Body of pancreas (tissue), 4 donors: ENCODE measurements around the gene DYRK2. TPM values are rescaled to one million over a fixed set of nuclear protein-coding genes. Genes with fewer than 3 reads are reported as not detected.
"Not testable (repeated sequence)": the region's sequence is repeated elsewhere in the genome, so short reads cannot be mapped to it uniquely, and the experiment has no call there.

Experiments
- ATAC-seq: fragments of 150-250 bp; one replicate; pipeline ENCODE4 v1.9.1; 2016
- DNase-seq, 4 donors: peaks; one replicate each; pipeline ENCODE4 v3.0.0-alpha.2; 2019
- H3K27ac ChIP-seq, 4 donors: fragments of 200-600 bp; sonication (generic); 1 replicate in 3 of 4; 2 replicates in 1 of 4; pipeline versions ENCODE4 v1.5.1 to v1.6.1; 2016 to 2019; ENCODE audit warnings: mild to moderate bottlenecking in 1 of 4, mixed read lengths in 1 of 4, moderate library complexity in 1 of 4
- H3K27me3 ChIP-seq, 2 donors: fragments of 200-600 bp; sonication (generic); one replicate each; pipeline ENCODE4 v1.6.0; 2016; ENCODE audit warnings: mild to moderate bottlenecking in 1 of 2
- H3K36me3 ChIP-seq, 2 donors: fragments of 200-600 bp; sonication (generic); replicated peaks in 1 of 2; 2 replicates each; pipeline ENCODE4 v1.5.1; 2016; ENCODE audit warnings: low read depth in 2 of 2; ENCODE audit not compliant: insufficient read depth in 1 of 2
- H3K4me1 ChIP-seq: fragments of 200-600 bp; sonication (generic); one replicate; pipeline ENCODE4 v1.6.0; 2016
- H3K4me3 ChIP-seq, 2 donors: fragments of 200-600 bp; sonication (generic); 1 replicate in 1 of 2; 2 replicates in 1 of 2; pipeline ENCODE4 v1.5.1; 2016 to 2019
- H3K9me3 ChIP-seq, 3 donors: fragments of 200-600 bp; sonication (generic); 1 replicate in 2 of 3; 2 replicates in 1 of 3; pipeline ENCODE4 v1.5.1; 2016
- POLR2A ChIP-seq, 3 donors: fragments of 450-650 bp; IDR thresholded peaks; one replicate each; pipeline ENCODE4 v1.6.1; 2016; ENCODE audit warnings: antibody characterized with exemption in 3 of 3, mild to moderate bottlenecking in 2 of 3
- WGBS, 2 donors: methylation state at CpG; one replicate each; pipeline ENCODE4 v1.1.5; 2017; 5-methylcytosine and 5-hydroxymethylcytosine counted together
- intact Hi-C: fragments of 100-400 bp; cut with DNase I; formaldehyde crosslinking; loops from one replicate; pipeline ENCODE4 v1.15.1; 2023
- total RNA-seq, 2 donors: library from RNA; depleted of rRNA; stranded (reverse); fragments of >200 nt; gene quantifications; one replicate each; pipeline ENCODE4 v1.1.0, GENCODE V29; 2016
- TF ChIP-seq, protein P1 (sequence below), 7 experiments: fragments of 450-650 bp in 4 of 7; fragments of 200-600 bp in 3 of 7; sonication (generic) in 3 of 7; IDR thresholded peaks; one replicate each; pipeline ENCODE4 v1.5.1; 2016 to 2019; ENCODE audit warnings: antibody characterized with exemption in 7 of 7

Gene DYRK2
- total RNA-seq, 2 donors from 2014 or later = 15.6 to 19.8 TPM

DNA sequence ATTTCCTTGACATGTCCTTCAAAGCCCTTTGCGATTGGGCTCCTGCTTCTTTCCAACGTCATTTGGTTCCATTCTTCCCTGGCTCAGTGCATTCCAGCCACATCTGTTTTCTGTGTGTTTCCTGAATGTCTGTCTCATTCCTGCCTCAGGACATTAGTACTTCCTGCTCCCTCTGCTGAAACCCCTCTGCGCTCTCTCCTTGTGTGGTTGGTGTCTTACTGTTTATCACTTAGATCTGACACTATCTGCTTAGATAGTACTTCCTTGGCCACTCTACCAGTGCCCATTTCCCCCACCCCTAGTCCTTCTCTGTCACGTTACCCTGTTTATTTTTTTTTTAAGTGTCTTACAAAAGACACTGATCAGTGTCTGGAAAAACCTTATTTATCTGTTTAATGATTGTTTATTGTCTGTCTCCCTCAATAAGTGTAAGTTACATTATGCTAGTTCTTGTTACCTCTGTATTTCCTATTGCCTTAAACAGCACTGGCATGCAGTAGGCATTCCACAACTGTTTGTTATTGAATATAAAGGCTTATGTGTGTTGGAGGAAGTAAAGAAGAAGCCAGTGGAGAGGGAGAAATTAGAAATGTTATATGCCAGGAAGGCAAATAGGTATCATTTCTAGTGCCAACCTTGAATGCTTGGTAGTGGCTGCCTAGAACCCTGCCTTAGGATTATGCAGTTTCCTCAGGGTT is 21.5 kb downstream of the DYRK2 start:
- H3K4me3 ChIP-seq = no peak overlapping the region
- no peak for DNase-seq
- H3K27me3 ChIP-seq = no peaks in the 10 kb centered on the region
- no peak overlapping the region for H3K27ac ChIP-seq
- peaks cover 16% of the 10 kb centered on the region for H3K4me1 ChIP-seq
- 81 to 83% methylated on average over 4 of the region's 4 CpGs for WGBS, 2 donors
- H3K9me3 ChIP-seq = no peaks in the 10 kb centered on the region
- intact Hi-C loops = no loop called here
- H3K36me3 ChIP-seq = no peaks in the 10 kb centered on the region
- no peak for TF ChIP-seq POLR2A (IDR thresholded peaks at IDR 0.05)
- TF ChIP-seq, protein P1, sequence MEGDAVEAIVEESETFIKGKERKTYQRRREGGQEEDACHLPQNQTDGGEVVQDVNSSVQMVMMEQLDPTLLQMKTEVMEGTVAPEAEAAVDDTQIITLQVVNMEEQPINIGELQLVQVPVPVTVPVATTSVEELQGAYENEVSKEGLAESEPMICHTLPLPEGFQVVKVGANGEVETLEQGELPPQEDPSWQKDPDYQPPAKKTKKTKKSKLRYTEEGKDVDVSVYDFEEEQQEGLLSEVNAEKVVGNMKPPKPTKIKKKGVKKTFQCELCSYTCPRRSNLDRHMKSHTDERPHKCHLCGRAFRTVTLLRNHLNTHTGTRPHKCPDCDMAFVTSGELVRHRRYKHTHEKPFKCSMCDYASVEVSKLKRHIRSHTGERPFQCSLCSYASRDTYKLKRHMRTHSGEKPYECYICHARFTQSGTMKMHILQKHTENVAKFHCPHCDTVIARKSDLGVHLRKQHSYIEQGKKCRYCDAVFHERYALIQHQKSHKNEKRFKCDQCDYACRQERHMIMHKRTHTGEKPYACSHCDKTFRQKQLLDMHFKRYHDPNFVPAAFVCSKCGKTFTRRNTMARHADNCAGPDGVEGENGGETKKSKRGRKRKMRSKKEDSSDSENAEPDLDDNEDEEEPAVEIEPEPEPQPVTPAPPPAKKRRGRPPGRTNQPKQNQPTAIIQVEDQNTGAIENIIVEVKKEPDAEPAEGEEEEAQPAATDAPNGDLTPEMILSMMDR (IDR thresholded peaks at IDR 0.05) = no peak
- ATAC-seq = no peak

DNA sequence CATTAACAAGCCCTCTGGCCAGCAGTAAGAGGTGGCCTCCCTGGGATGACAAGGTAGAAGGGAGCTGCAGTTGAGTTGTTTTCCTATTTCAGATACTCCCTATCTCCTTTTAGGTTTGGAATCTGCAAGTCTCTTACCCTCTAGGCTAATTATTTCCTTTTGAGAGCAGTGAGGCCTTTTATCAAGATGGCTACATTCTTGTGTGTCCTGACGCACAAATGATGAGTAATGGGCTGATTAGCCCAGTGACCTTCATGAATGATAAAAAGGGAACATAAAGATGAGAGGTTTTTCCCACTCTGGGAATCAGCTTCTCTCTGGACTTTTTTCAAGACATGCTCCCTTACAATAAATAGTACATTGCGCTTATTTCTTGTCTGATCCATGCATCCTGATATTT is 22.9 kb downstream of the DYRK2 start:
- Histone ChIP-seq H3K27me3 (no peaks in the 10 kb centered on the region), H3K27ac (peak overlapping the region in 2 of 4 donors; percentile 37 to 38), H3K9me3 (no peaks in the 10 kb centered on the region), H3K4me1 (peaks cover 16% of the 10 kb centered on the region), H3K36me3 (no peaks in the 10 kb centered on the region), H3K4me3 (no peak overlapping the region)
- DNase-seq (no peak), ATAC-seq (no peak)
- intact Hi-C loops = no loop called here
- WGBS, 2 donors = 58 to 59% methylated on average over 2 of the region's 2 CpGs
- TF ChIP-seq, protein P1 (IDR thresholded peaks at IDR 0.05) = no peak

DNA sequence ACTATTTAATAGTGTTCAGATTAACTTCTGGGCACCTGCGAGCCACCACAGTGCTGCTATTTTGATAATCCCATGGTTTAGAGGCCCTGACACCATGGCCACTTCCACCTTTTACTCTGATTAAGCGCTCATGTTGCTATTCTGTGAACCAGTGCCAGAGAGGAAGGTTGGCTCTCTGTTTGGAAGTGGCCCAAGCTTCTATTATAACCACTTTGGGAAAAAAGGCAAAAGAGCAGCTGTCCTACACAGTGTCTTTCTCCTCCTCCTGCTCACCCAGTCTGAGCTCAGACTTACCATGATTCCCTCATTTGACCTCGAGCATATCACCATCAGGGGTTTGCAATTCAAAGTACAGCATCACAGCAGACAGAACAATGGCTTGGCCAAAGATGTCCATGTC is 23.3 kb downstream of the DYRK2 start:
- no peaks in the 10 kb centered on the region for H3K27me3 ChIP-seq
- 42 to 54% methylated on average over 3 of the region's 3 CpGs for WGBS, 2 donors

GRCh38 chr12:67672507-67672906 is 24.0 kb downstream of the DYRK2 start:
- ATAC-seq = not testable (repeated sequence)

More for the DNA sequence above, 23.3 kb downstream of the DYRK2 start:
- Histone ChIP-seq H3K36me3 (no peaks in the 10 kb centered on the region), H3K9me3 (no peaks in the 10 kb centered on the region), H3K27ac (peak overlapping the region in 3 of 4 donors; percentile 27 to 38 (median 37)), H3K4me3 (no peak overlapping the region), H3K4me1 (peaks cover 16% of the 10 kb centered on the region)
- TF ChIP-seq, protein P1 (IDR thresholded peaks at IDR 0.05) = no peak
- no peak for TF ChIP-seq POLR2A (IDR thresholded peaks at IDR 0.05)
- ATAC-seq (peak; percentile 87), DNase-seq (peak; percentile 47 to 68 (median 58))
- intact Hi-C loops = no loop called here

GRCh38 chr12:67673509-67673908 is 25.0 kb downstream of the DYRK2 start:
- intact Hi-C loops, H3K4me3 ChIP-seq, H3K27me3 ChIP-seq, H3K36me3 ChIP-seq, ATAC-seq, H3K9me3 ChIP-seq, H3K27ac ChIP-seq, DNase-seq: not testable (repeated sequence)
- peaks cover 18% of the 10 kb centered on the region for H3K4me1 ChIP-seq
- 92 to 100% methylated on average over 4 of the region's 4 CpGs for WGBS, 2 donors

More at GRCh38 chr12:67672507-67672906, 24.0 kb downstream of the DYRK2 start:
- Histone ChIP-seq H3K4me1 (peaks cover 16% of the 10 kb centered on the region), H3K27ac (peak overlapping the region in 3 of 4 donors; percentile 27 to 38 (median 37))
- H3K9me3 ChIP-seq, DNase-seq, H3K4me3 ChIP-seq, H3K27me3 ChIP-seq, intact Hi-C loops, H3K36me3 ChIP-seq: not testable (repeated sequence)
- WGBS, 2 donors = 93 to 97% methylated on average over 2 of the region's 2 CpGs

DNA sequence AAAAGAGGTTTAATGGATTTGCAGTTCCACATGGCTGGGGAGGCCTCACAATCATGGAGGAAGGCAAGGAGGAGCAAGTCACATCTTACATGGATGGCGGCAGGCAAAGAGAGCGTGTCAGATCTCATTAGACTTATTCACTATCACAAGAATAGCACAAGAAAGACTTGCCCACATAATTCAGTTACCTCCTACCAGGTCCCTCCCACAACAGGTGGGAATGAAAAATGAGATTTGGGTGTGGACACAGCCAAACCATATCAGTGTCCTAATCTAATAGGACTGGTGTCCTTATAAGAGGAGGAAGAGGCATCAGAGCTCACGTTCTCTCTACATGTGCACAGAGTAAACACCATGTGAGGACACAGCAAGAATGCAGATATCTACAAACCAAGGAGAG is 25.9 kb downstream of the DYRK2 start:
- ATAC-seq = no peak
- DNase-seq = no peak
- WGBS, 2 donors = 95 to 97% methylated on average over 3 of the region's 3 CpGs
- Histone ChIP-seq H3K27ac (no peak overlapping the region), H3K36me3 (no peaks in the 10 kb centered on the region), H3K4me1 (peaks cover 24% of the 10 kb centered on the region), H3K27me3 (no peaks in the 10 kb centered on the region), H3K9me3 (no peaks in the 10 kb centered on the region), H3K4me3 (no peak overlapping the region)
- intact Hi-C loops = no loop called here
- TF ChIP-seq, protein P1 (IDR thresholded peaks at IDR 0.05) = no peak
- TF ChIP-seq POLR2A (IDR thresholded peaks at IDR 0.05) = no peak
